ENCODE measurements around the gene SUPT20HL2.

- TF ChIP-seq CTCF (conservative IDR thresholded peaks at IDR 0.05) = no peak
- TF ChIP-seq EZH2 (IDR thresholded peaks at IDR 0.05; ENCODE audit: low read depth) = no peak
Observed at GRCh38 chrX:24317567-24317966, 3.7 kb upstream of the SUPT20HL2 start.

Data from PC-9 (cell line).